PC-9 (cell line): ENCODE results near the gene CROCC2. TPM values are rescaled to one million over a fixed set of nuclear protein-coding genes. Genes with fewer than 3 reads are reported as not detected.

Experiments used
- BruUV-seq: library from RNA; stranded (reverse); fragments of 400-500 nt; replicated peaks from 2 replicates; lab custom pipeline; 2021; lab: Mats Ljungman, UMichigan
- CTCF ChIA-PET: fragments of 300-600 bp; sonication (Branson Sonifier 250); formaldehyde crosslinking; loops from one replicate; lab custom pipeline; 2022; ENCODE audit warnings: antibody characterized with exemption; lab: Charles Lee
- POLR2A ChIA-PET: fragments of 300-600 bp; sonication (Branson Sonifier 250); formaldehyde crosslinking; loops from one replicate; lab custom pipeline; 2022; ENCODE audit warnings: antibody characterized with exemption; ENCODE audit not compliant: unreplicated experiment; lab: Charles Lee
- DNase-seq, 2 experiments: peaks; one replicate each; pipeline versions ENCODE4 v3.0.0 to v3.0.0-alpha.2; 2015 to 2022; ENCODE audit warnings: mixed read lengths in 1 of 2
- H2AFZ ChIP-seq: fragments of 200-600 bp; sonication (generic); 2 replicates; pipeline ENCODE4 v1.8.1; 2017; ENCODE audit warnings: antibody characterized with exemption
- H3F3A ChIP-seq: fragments of 200-600 bp; sonication (generic); 2 replicates; pipeline ENCODE4 v1.8.1; 2017; ENCODE audit warnings: antibody characterized with exemption, mild to moderate bottlenecking, low read depth; ENCODE audit not compliant: insufficient read depth
- H3K27ac ChIP-seq: fragments of 200-600 bp; sonication (generic); 2 replicates; pipeline ENCODE4 v1.6.1; 2016; ENCODE audit warnings: mixed run types
- H3K27me3 ChIP-seq: fragments of 200-600 bp; sonication (generic); 2 replicates; pipeline ENCODE4 v1.6.1; 2016; ENCODE audit warnings: low read depth, mixed run types; ENCODE audit not compliant: insufficient read depth
- H3K36me3 ChIP-seq: fragments of 200-600 bp; sonication (generic); 2 replicates; pipeline ENCODE4 v1.6.1; 2016; ENCODE audit warnings: low read depth, mixed run types
- H3K4me1 ChIP-seq: fragments of 200-600 bp; sonication (generic); replicated peaks from 2 replicates; pipeline ENCODE4 v1.6.1; 2016; ENCODE audit warnings: mixed run types; ENCODE audit not compliant: insufficient read depth
- H3K4me2 ChIP-seq: fragments of 200-600 bp; sonication (generic); 2 replicates; pipeline ENCODE4 v1.6.1; 2017; ENCODE audit warnings: mixed run types
- H3K4me3 ChIP-seq: fragments of 200-600 bp; sonication (generic); 2 replicates; pipeline ENCODE4 v1.6.1; 2016; ENCODE audit warnings: mixed run types
- H3K79me2 ChIP-seq: fragments of 200-600 bp; sonication (generic); 2 replicates; pipeline ENCODE4 v1.6.1; 2017; ENCODE audit warnings: low read depth, mixed run types
- H3K9me2 ChIP-seq: fragments of 200-600 bp; sonication (generic); 2 replicates; pipeline ENCODE4 v1.8.1; 2017; ENCODE audit warnings: mild to moderate bottlenecking; ENCODE audit not compliant: insufficient read depth
- H3K9me3 ChIP-seq: fragments of 200-600 bp; sonication (generic); 2 replicates; pipeline ENCODE4 v1.8.1; 2016; ENCODE audit warnings: low read depth; ENCODE audit not compliant: insufficient read depth
- H4K20me1 ChIP-seq: fragments of 200-600 bp; sonication (generic); 2 replicates; pipeline ENCODE4 v1.8.1; 2017; ENCODE audit not compliant: insufficient read depth
- CTCF ChIP-seq: fragments of 200-600 bp; sonication (generic); conservative IDR thresholded peaks from 2 replicates; pipeline ENCODE4 v1.6.1; 2017; ENCODE audit warnings: mixed run types, antibody characterized with exemption, mild to moderate bottlenecking, moderate library complexity
- EZH2 ChIP-seq: fragments of 200-600 bp; sonication (generic); IDR thresholded peaks from 2 replicates; pipeline ENCODE4 v1.8.0; 2017; ENCODE audit warnings: antibody characterized with exemption, low read depth
- intact Hi-C: fragments of 100-400 bp; cut with micrococcal nuclease; formaldehyde crosslinking; loops from one replicate; pipeline ENCODE4 v1.10.0; 2022; ENCODE audit not compliant: unreplicated experiment
- total RNA-seq: library from RNA; stranded (reverse); gene quantifications from 2 replicates; pipeline ENCODE4 v1.2.3, GENCODE V29; 2021

Gene CROCC2
- total RNA-seq, 1 experiment from 2014 or later = not detected

- POLR2A ChIA-PET = no interaction called here
- H3K36me3 ChIP-seq = no peaks in the 10 kb centered on the region
Observed at GRCh38 chr2:240930096-240930630, 24.0 kb downstream of the CROCC2 start.

GRCh38 chr2:240930631-240931318, 24.6 kb downstream of the CROCC2 start:
- intact Hi-C loops = no loop called here
- Histone ChIP-seq H3F3A (peaks cover 10% of the 10 kb centered on the region), H3K36me3 (no peaks in the 10 kb centered on the region), H3K27me3 (peaks cover 62% of the 10 kb centered on the region), H3K9me2 (no peaks in the 10 kb centered on the region), H3K4me2 (no peak overlapping the region), H3K9me3 (no peaks in the 10 kb centered on the region), H4K20me1 (no peaks in the 10 kb centered on the region), H3K4me1 (no peaks in the 10 kb centered on the region), H3K27ac (no peak overlapping the region), H2AFZ (no peak overlapping the region), H3K4me3 (no peak overlapping the region), H3K79me2 (no peaks in the 10 kb centered on the region)
- DNase-seq = no peak
- BruUV-seq = no TSS peak
- no peak for TF ChIP-seq EZH2
- TF ChIP-seq CTCF = no peak
- ChIA-PET CTCF (no interaction called here), POLR2A (no interaction called here)

More at GRCh38 chr2:240930096-240930630, 24.0 kb downstream of the CROCC2 start:
- Histone ChIP-seq H2AFZ (no peak overlapping the region), H3K4me3 (no peak overlapping the region), H3K27ac (no peak overlapping the region), H3K9me2 (no peaks in the 10 kb centered on the region), H3K9me3 (no peaks in the 10 kb centered on the region), H3K79me2 (no peaks in the 10 kb centered on the region), H3K27me3 (peaks cover 62% of the 10 kb centered on the region), H3K4me1 (no peaks in the 10 kb centered on the region), H4K20me1 (no peaks in the 10 kb centered on the region), H3F3A (peaks cover 11% of the 10 kb centered on the region), H3K4me2 (no peak overlapping the region)
- TF ChIP-seq EZH2 (no peak), CTCF (no peak)
- CTCF ChIA-PET = no interaction called here
- DNase-seq = no peak
- no TSS peak for BruUV-seq
- intact Hi-C loops = no loop called here

GRCh38 chr2:240931319-240931949, 25.3 kb downstream of the CROCC2 start:
- ChIA-PET CTCF (no interaction called here), POLR2A (no interaction called here)
- Histone ChIP-seq H4K20me1 (no peaks in the 10 kb centered on the region), H3K4me2 (no peak overlapping the region), H2AFZ (no peak overlapping the region), H3K9me3 (no peaks in the 10 kb centered on the region), H3K27me3 (peaks cover 68% of the 10 kb centered on the region), H3K27ac (no peak overlapping the region), H3K36me3 (no peaks in the 10 kb centered on the region), H3F3A (peaks cover 9% of the 10 kb centered on the region), H3K79me2 (no peaks in the 10 kb centered on the region), H3K4me1 (no peaks in the 10 kb centered on the region), H3K9me2 (no peaks in the 10 kb centered on the region), H3K4me3 (no peak overlapping the region)
- BruUV-seq = no TSS peak
- intact Hi-C loops = no loop called here
- TF ChIP-seq CTCF = no peak
- TF ChIP-seq EZH2 = no peak
- no peak for DNase-seq
